Measurements from ENCODE around the gene GPR176. TPM values are rescaled to one million over a fixed set of nuclear protein-coding genes. Genes with fewer than 3 reads are reported as not detected.

GPR176 gene
- total RNA-seq, 1 donor from 2014 or later, result 35.4 TPM

DNA sequence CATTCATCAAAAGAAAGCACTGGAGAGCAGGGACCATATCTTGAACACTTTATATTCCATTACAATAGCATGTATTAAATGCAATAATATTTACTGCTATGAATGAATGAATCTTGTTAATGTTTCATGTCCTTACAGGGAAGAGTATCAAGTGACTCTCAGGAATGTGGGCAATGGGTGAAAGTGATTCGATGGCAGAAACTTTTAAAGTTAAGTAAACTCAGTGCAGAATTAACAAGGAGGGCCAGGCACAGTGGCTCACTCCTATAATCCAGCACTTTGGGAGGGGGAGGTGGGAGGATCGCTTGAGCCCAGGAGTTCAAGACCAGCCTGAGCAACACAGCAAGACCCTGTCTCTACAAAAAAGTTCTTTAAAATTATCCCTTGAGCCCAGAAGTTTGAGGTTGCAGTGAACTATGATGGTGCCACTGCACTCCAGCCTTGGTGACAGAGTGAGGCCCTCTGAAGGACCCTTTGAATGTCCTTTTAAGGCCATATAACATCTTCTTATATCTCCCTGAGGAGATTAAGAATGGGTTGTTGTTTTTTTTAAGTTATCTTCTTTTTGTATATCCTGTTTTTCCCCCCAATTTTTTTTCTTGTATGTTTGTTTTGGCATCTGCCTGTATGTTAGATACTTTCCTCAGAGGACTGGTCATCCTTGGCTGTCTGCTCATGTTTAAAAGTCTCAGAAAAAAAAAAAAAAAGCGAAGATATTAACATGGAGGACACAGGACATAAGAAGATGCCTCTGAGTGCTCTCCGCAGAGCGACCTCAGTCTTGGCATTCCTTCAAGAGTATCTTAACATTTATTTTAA lies 127.8 kb downstream of the GPR176 start:
- Histone ChIP-seq H3K27me3 (ENCODE audit: insufficient read depth, low read length) (no peaks in the 10 kb centered on the region), H3K9ac (ENCODE audit: low read length) (no peak overlapping the region), H3K4me1 (ENCODE audit: insufficient read depth, low read length) (peaks cover 13% of the 10 kb centered on the region), H3K9me3 (ENCODE audit: insufficient read depth, low read depth, low read length) (no peaks in the 10 kb centered on the region), H4K20me1 (ENCODE audit: insufficient read depth, low read length) (no peaks in the 10 kb centered on the region), H2AFZ (ENCODE audit: low read depth, low read length) (no peak overlapping the region), H3K4me2 (ENCODE audit: low read length) (no peak overlapping the region), H3K79me2 (ENCODE audit: insufficient read depth, low read length) (no peaks in the 10 kb centered on the region), H3K4me3 (ENCODE audit: insufficient read depth, low read depth, low read length) (no peak overlapping the region), H3K36me3 (ENCODE audit: insufficient read depth, low read length) (no peaks in the 10 kb centered on the region), H3K27ac (ENCODE audit: low read depth, low read length) (no peak overlapping the region)
- Mint-ChIP-seq H3K27ac (ENCODE audit: unreplicated experiment) (no peak overlapping the region), H3K4me3 (ENCODE audit: unreplicated experiment) (no peak overlapping the region), H3K27me3 (ENCODE audit: low read depth, unreplicated experiment) (no peaks in the 10 kb centered on the region), H3K4me1 (ENCODE audit: low read depth, unreplicated experiment) (peaks cover 17% of the 10 kb centered on the region), H3K9me3 (ENCODE audit: unreplicated experiment) (no peaks in the 10 kb centered on the region), H3K36me3 (ENCODE audit: low read depth, unreplicated experiment) (no peaks in the 10 kb centered on the region)
- DNase-seq (ENCODE audit: low read depth) (no peak), FAIRE-seq (no peak)
- TF ChIP-seq, protein P1, sequence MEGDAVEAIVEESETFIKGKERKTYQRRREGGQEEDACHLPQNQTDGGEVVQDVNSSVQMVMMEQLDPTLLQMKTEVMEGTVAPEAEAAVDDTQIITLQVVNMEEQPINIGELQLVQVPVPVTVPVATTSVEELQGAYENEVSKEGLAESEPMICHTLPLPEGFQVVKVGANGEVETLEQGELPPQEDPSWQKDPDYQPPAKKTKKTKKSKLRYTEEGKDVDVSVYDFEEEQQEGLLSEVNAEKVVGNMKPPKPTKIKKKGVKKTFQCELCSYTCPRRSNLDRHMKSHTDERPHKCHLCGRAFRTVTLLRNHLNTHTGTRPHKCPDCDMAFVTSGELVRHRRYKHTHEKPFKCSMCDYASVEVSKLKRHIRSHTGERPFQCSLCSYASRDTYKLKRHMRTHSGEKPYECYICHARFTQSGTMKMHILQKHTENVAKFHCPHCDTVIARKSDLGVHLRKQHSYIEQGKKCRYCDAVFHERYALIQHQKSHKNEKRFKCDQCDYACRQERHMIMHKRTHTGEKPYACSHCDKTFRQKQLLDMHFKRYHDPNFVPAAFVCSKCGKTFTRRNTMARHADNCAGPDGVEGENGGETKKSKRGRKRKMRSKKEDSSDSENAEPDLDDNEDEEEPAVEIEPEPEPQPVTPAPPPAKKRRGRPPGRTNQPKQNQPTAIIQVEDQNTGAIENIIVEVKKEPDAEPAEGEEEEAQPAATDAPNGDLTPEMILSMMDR (IDR thresholded peaks at IDR 0.05; ENCODE audit: insufficient read depth, low read depth, low read length), result no peak

DNA sequence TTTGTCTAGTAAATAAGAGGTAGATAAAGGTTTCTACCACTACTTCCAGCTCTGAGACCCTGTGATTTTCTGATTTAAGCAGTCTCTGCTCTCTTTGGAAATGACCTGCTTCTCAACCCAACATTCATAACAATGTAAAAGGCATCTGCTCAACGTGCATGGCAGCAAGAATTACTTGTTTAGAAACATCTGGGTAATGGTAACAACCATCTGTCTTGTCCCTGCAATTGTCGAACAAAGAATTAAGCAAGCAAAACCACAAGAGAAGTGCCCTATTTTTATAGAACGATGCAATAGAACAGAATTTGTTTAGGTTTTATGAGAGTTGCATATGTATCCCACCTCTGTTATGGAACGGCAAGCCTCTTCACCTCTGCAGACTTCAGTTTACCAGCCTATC lies 130.3 kb downstream of the GPR176 start:
- Histone ChIP-seq H3K4me1 (ENCODE audit: insufficient read depth, low read length) (peaks cover 25% of the 10 kb centered on the region), H3K4me3 (ENCODE audit: insufficient read depth, low read depth, low read length) (no peak overlapping the region), H2AFZ (ENCODE audit: low read depth, low read length) (no peak overlapping the region), H3K79me2 (ENCODE audit: insufficient read depth, low read length) (peaks cover 2% of the 10 kb centered on the region), H3K4me2 (ENCODE audit: low read length) (no peak overlapping the region), H3K36me3 (ENCODE audit: insufficient read depth, low read length) (no peaks in the 10 kb centered on the region), H3K27me3 (ENCODE audit: insufficient read depth, low read length) (no peaks in the 10 kb centered on the region), H3K9ac (ENCODE audit: low read length) (no peak overlapping the region), H3K9me3 (ENCODE audit: insufficient read depth, low read depth, low read length) (no peaks in the 10 kb centered on the region), H3K27ac (ENCODE audit: low read depth, low read length) (no peak overlapping the region), H4K20me1 (ENCODE audit: insufficient read depth, low read length) (peaks cover 10% of the 10 kb centered on the region)
- Mint-ChIP-seq H3K27me3 (ENCODE audit: low read depth, unreplicated experiment) (no peaks in the 10 kb centered on the region), H3K27ac (ENCODE audit: unreplicated experiment) (no peak overlapping the region), H3K36me3 (ENCODE audit: low read depth, unreplicated experiment) (no peaks in the 10 kb centered on the region), H3K9me3 (ENCODE audit: unreplicated experiment) (no peaks in the 10 kb centered on the region), H3K4me1 (ENCODE audit: low read depth, unreplicated experiment) (peaks cover 24% of the 10 kb centered on the region), H3K4me3 (ENCODE audit: unreplicated experiment) (no peak overlapping the region)
- FAIRE-seq (no peak), DNase-seq (ENCODE audit: low read depth) (no peak)
- TF ChIP-seq, protein P1 (IDR thresholded peaks at IDR 0.05; ENCODE audit: insufficient read depth, low read depth, low read length), result no peak
- no peak for TF ChIP-seq EZH2 (IDR thresholded peaks at IDR 0.05; ENCODE audit: insufficient read depth, low read length)

Measured in astrocyte (in vitro differentiated cells and primary cell).